GM19193 (cell line): Measurements from ENCODE around the gene LTN1.

Experiments
- POLR2A ChIP-seq: IDR thresholded peaks from 4 replicates; pipeline ENCODE4 v1.6.1; 2011; ENCODE audit not compliant: insufficient read depth, insufficient read length; ENCODE audit errors: extremely low read depth

The LTN1 gene

GRCh38 chr21:28991861-28992525, 684 bp downstream of the LTN1 start:
- no peak for TF ChIP-seq POLR2A

- TF ChIP-seq POLR2A = no peak
Observed at GRCh38 chr21:28986677-28987076, 6.0 kb downstream of the LTN1 start.

GRCh38 chr21:28982637-28983036, 10.0 kb downstream of the LTN1 start:
- TF ChIP-seq POLR2A = no peak

- no peak for TF ChIP-seq POLR2A
Observed at GRCh38 chr21:28979092-28979491, 13.6 kb downstream of the LTN1 start.

GRCh38 chr21:28975397-28975796, 17.3 kb downstream of the LTN1 start:
- TF ChIP-seq POLR2A = no peak

GRCh38 chr21:28974531-28975227, 18.0 kb downstream of the LTN1 start:
- no peak for TF ChIP-seq POLR2A

GRCh38 chr21:28972398-28972797, 20.3 kb downstream of the LTN1 start:
- TF ChIP-seq POLR2A = no peak

GRCh38 chr21:28971171-28971570, 21.5 kb downstream of the LTN1 start:
- no peak for TF ChIP-seq POLR2A

- no peak for TF ChIP-seq POLR2A
Observed at GRCh38 chr21:28963831-28964230, 28.8 kb downstream of the LTN1 start.

- TF ChIP-seq POLR2A = no peak
Observed at GRCh38 chr21:28962465-28962864, 30.2 kb downstream of the LTN1 start.

- TF ChIP-seq POLR2A = no peak
Observed at GRCh38 chr21:28961927-28962326, 30.8 kb downstream of the LTN1 start.

- no peak for TF ChIP-seq POLR2A
Observed at GRCh38 chr21:28960245-28960644, 32.4 kb downstream of the LTN1 start.

- TF ChIP-seq POLR2A = no peak
Observed at GRCh38 chr21:28959367-28960099, 33.1 kb downstream of the LTN1 start.

GRCh38 chr21:28953247-28953646, 39.4 kb downstream of the LTN1 start:
- TF ChIP-seq POLR2A = no peak

- no peak for TF ChIP-seq POLR2A
Observed at GRCh38 chr21:28952686-28953085, 40.0 kb downstream of the LTN1 start.

GRCh38 chr21:28949318-28949717, 43.4 kb downstream of the LTN1 start:
- no peak for TF ChIP-seq POLR2A
